Measurements from ENCODE around the gene ANXA4. TPM values are rescaled to one million over a fixed set of nuclear protein-coding genes. Genes with fewer than 3 reads are reported as not detected.

ANXA4 gene
- polyA plus RNA-seq, 1 experiment = 133 TPM

- no peak for TF ChIP-seq CTCF (IDR thresholded peaks at IDR 0.05; ENCODE audit: insufficient read depth, low read depth, low read length)
- Histone ChIP-seq H3K27me3 (ENCODE audit: control insufficient read depth, insufficient read depth, low read length) (no peaks in the 10 kb centered on the region), H3K4me3 (ENCODE audit: low read depth, low read length) (no peak overlapping the region), H3K36me3 (ENCODE audit: control insufficient read depth, insufficient read depth, low read length) (no peaks in the 10 kb centered on the region; the same call in 1 of the 2 replicates)
- CTCF ChIA-PET = interaction anchor here (0.6 kb wide), 1 partner anchor 137 kb away, joined by 3 read pairs; no protein-coding TSS in a partner anchor
- POLR2A ChIA-PET = interaction anchor here (0.7 kb wide), 1 partner anchor 36 kb away, joined by 3 read pairs; the partner anchor contains the start of gene SNRNP27
- no peak for DNase-seq (ENCODE audit: low read depth)
Observed at GRCh38 chr2:69858261-69858660, 116.3 kb downstream of the ANXA4 start.

DNA sequence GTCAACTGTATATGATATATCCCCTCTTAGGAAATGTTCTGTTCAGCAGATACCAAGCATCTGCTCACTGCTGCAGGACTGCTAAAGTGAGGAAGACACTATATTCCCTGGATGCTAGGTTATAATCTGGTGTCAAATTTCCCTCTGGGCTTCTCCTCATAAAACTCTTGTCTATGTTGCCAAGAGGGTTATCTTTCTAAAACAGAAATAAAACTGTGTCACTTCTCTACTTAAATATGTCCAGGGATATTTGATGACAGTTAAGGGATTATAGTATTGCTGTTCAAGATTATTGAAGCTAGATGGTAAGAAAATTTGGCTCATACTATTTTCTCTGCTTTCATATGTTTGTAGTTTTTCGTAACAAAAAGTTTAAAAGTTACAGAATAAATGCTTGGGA, 121.4 kb downstream of the ANXA4 start:
- POLR2A ChIA-PET = no interaction called here
- DNase-seq (ENCODE audit: low read depth) = no peak
- no peak for TF ChIP-seq CTCF (IDR thresholded peaks at IDR 0.05; ENCODE audit: insufficient read depth, low read depth, low read length)
- Histone ChIP-seq H3K36me3 (ENCODE audit: control insufficient read depth, insufficient read depth, low read length) (peaks cover 2% of the 10 kb centered on the region; the same call in 1 of the 2 replicates), H3K27me3 (ENCODE audit: control insufficient read depth, insufficient read depth, low read length) (no peaks in the 10 kb centered on the region), H3K4me3 (ENCODE audit: low read depth, low read length) (no peak overlapping the region)
- CTCF ChIA-PET = interaction anchor here (0.6 kb wide), 1 partner anchor 261 kb away, joined by 3 read pairs; no protein-coding TSS in a partner anchor

Small RNA genes within 50 kb of the gene (small RNA-seq; reads per million reads assigned to genes)
- not detected for gene RPL23AP92 (ENCODE audit: insufficient read length, low read depth, low replicate concordance)

Other genes starting within 250 kb of the ANXA4 start
- gene AAK1, start 98.4 kb upstream of the ANXA4 start, polyA plus RNA-seq (2011; rRNA removed) = 23.3 and 26.1 TPM in 2 replicates
- 2.1 and 4.0 TPM in 2 replicates for gene GMCL1, start 87.5 kb downstream of the ANXA4 start, polyA plus RNA-seq (2011; rRNA removed)
- 14.3 and 33.9 TPM in 2 replicates for gene SNRNP27, start 151.8 kb downstream of the ANXA4 start, polyA plus RNA-seq (2011; rRNA removed)
- gene MXD1, start 173.0 kb downstream of the ANXA4 start, polyA plus RNA-seq (2011; rRNA removed) = 3.9 and 5.4 TPM in 2 replicates
- gene ASPRV1, start 219.5 kb downstream of the ANXA4 start, polyA plus RNA-seq (2011; rRNA removed) = 0.17 and 0.29 TPM in 2 replicates